Fibroblast of mammary gland (primary cell): Measurements from ENCODE around the gene SLAMF1.
"Not testable (repeated sequence)": the region's sequence is repeated elsewhere in the genome, so short reads cannot be mapped to it uniquely, and the experiment has no call there.

Source experiments
- DNase-seq: peaks from one replicate; pipeline ENCODE4 v3.0.0-alpha.2; 2010; ENCODE audit warnings: low read depth
- H3K4me3 ChIP-seq: 2 replicates; pipeline ENCODE4 v1.5.1; 2011; ENCODE audit warnings: low read depth, mild to moderate bottlenecking, low read length, moderate library complexity; ENCODE audit not compliant: control insufficient read depth
- TF ChIP-seq, protein P1 (sequence below): conservative IDR thresholded peaks from 2 replicates; pipeline ENCODE4 v1.5.1; 2011; ENCODE audit warnings: low read depth, low read length, inconsistent platforms; ENCODE audit not compliant: control insufficient read depth, insufficient read depth

The SLAMF1 gene

DNA sequence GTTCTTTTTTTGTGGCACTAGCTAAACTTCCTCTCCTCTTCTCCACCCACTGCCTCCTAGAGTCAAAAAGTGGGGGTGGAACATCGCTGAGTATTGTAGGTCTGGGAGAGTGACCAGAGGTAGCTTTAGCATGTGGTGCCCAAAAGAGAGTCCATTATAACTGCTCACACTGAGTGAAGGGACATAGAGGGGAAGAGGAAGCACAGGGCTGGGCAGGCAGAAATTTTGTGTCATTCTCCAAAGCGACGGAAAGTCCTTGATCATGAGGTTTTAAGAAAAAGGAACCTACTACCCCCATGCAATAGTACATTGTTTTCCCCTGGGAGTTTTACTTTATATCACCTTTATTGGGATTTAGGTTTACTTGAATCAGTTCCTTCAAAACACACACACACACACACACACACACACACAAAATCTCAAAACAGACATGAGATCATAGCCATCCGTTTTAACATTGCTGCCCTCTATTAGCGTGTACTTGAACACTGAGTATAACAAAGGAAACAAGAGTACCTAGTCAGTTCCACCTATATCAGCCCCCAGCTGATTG lies 71.7 kb downstream of the SLAMF1 start:
- no peak overlapping the region for H3K4me3 ChIP-seq
- TF ChIP-seq, protein P1, sequence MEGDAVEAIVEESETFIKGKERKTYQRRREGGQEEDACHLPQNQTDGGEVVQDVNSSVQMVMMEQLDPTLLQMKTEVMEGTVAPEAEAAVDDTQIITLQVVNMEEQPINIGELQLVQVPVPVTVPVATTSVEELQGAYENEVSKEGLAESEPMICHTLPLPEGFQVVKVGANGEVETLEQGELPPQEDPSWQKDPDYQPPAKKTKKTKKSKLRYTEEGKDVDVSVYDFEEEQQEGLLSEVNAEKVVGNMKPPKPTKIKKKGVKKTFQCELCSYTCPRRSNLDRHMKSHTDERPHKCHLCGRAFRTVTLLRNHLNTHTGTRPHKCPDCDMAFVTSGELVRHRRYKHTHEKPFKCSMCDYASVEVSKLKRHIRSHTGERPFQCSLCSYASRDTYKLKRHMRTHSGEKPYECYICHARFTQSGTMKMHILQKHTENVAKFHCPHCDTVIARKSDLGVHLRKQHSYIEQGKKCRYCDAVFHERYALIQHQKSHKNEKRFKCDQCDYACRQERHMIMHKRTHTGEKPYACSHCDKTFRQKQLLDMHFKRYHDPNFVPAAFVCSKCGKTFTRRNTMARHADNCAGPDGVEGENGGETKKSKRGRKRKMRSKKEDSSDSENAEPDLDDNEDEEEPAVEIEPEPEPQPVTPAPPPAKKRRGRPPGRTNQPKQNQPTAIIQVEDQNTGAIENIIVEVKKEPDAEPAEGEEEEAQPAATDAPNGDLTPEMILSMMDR = no peak
- DNase-seq = no peak

DNA sequence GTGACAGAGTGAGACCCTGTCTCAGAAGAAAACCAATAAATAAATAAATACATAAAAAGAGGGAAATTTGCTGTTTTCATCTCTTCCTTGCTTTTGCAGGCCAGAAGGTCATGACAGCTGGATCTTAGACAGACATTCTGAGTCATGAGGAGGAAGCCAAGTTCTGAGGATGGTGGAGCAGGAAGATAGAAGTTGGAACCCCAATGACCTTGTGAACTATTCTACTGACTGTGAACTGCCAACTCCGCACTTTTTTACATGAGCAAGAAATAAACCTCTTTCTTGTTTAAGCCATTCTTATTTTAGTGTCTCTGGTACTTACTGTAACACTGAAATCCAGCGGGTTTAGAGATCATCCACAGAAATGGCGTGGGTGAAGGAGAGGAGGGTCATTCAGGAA lies 76.0 kb downstream of the SLAMF1 start:
- TF ChIP-seq, protein P1 = no peak
- DNase-seq = no peak
- no peak overlapping the region for H3K4me3 ChIP-seq

DNA sequence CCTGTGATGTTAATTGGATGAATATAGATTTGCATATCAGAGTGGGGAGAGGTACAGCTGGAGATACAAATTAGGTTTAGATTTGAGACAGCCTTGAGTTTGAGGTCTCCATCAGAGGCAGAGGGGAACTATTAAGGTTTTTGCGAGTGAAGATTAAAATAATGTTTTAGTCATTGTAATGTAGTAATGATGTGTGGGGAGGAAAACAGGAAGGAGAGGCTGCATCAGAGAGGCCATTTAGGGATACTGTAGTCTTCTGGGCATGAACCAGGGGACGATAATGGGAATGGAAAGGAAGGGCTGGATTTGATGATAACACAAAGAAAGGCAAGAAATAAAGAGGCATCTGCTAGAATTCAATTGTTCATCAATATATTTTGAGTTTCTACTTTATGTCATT lies 77.0 kb downstream of the SLAMF1 start:
- DNase-seq = no peak
- TF ChIP-seq, protein P1 = no peak

DNA sequence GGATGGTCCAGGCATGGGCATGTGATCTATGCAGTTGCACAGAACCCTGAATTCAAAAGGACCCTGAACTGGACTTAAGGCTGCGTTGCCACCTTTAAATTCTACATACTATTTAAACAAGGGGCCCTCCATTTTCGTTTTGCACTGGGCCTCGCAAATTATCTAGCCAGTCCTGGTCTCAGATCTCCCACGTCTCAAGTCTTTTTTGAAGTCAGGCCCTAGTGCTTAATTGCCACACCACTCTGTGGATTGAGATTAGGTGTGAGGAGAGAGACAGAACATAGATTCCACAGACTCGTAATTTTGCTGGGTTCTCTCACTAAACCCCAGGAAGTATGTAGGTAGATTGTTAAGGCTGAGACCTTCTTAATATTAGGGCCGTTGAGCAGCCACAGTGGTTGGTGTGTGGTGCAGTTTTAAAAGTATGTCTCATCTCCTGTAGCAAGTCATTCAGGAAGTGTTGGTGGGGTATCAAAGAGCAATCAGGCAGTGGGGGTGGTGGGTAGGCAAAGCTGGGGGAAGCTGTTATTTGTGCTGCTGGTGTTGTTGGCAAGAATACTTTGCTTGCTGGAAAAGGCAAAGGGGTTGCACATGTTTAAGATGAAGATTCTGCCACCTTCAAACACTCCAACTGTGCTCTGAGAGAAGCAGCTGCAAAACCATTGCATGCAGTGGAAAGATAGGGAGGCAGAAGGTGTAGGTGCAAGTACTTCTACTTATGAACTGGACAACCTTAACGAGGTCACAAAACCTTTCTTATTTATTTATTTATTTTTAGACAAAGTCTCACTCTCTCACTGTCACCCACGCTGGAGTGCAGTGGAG lies 78.8 kb downstream of the SLAMF1 start:
- DNase-seq = no peak
- TF ChIP-seq, protein P1 = no peak
- no peak overlapping the region for H3K4me3 ChIP-seq

More for the DNA sequence above, 77.0 kb downstream of the SLAMF1 start:
- no peak overlapping the region for H3K4me3 ChIP-seq

DNA sequence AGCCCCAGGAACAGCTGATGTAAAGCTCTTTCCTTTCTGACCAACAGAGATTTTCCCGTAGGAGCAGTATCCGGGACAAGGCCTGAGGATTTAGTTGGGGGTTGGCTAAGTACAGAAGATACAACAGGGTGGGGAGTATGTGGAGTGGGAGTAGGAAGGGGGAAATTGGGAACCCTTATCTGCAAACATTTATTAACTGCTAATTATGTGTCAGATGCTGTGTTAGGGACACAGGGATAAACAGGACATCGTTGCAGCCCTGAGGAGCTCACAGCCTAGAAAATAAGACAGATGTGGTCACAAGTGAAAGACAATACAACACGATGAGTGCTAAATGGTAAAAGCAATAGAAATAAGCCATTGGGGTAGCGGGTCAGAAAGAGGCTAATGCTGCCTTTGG lies 79.5 kb downstream of the SLAMF1 start:
- DNase-seq = no peak
- TF ChIP-seq, protein P1 = no peak
- no peak overlapping the region for H3K4me3 ChIP-seq

DNA sequence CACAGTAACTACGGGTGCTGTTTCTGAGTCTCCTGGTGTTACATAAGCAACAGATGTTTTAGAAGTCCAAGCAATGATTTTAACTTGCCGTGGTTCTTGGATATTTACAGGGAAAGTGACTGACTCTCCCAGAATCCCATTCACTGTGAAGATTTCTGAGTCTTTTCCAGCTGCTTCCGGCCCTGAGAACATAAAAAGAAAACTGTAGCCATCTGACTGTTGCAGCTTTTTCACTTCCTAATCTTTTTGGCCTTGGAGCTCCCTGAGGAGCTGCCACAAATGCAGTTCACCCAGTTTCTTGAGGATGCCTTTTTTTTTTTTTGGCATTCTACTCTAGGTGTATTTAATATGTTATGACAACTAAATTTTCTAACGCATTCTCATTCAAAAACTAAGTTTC lies 81.3 kb downstream of the SLAMF1 start:
- DNase-seq = no peak
- TF ChIP-seq, protein P1 = no peak
- no peak overlapping the region for H3K4me3 ChIP-seq

DNA sequence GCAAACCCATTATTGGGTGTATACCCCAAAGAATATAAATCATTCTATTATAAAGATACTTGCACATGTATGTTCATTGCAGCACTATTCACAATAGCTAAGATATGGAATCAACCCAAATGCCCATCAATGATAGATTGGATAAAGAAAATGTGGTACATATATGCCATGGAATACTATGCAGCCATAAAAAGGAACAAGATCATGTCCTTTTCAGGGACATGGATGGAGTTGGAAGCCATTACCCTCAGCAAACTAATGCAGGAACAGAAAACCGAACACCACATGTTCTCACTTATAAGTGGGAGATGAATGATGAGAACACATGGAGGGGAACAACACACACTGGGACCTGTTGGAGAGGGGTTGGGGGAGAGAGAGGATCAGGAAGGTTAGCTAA lies 83.6 kb downstream of the SLAMF1 start:
- not testable (repeated sequence) for H3K4me3 ChIP-seq, DNase-seq

DNA sequence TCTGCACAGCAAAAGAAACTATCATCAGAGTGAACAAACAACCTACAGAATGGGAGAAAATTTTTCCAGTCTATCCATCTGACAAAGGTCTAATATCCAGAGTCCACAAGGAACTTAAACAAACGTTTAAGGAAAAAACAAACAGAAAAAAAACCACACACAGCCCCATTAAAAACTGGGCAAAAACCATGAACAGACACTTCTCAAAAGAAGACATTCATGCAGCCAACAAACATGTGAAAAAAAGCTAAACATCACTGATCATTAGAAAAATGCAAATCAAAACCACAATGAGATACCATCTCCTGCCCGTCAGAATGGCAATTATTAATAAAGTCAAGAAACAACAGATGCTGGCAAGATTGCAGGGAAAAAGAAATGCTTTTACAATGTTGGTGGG lies 84.1 kb downstream of the SLAMF1 start:
- H3K4me3 ChIP-seq, DNase-seq: not testable (repeated sequence)
